Measurements from ENCODE around the gene ATP6V0C. TPM values are rescaled to one million over a fixed set of nuclear protein-coding genes. Genes with fewer than 3 reads are reported as not detected.

ATP6V0C gene
- total and polyA plus RNA-seq, 2 of the 13 experiments (the other 11 are each of a cell fraction or from before 2014, with no cell fraction given): 10.4 to 20.1 TPM

DNA sequence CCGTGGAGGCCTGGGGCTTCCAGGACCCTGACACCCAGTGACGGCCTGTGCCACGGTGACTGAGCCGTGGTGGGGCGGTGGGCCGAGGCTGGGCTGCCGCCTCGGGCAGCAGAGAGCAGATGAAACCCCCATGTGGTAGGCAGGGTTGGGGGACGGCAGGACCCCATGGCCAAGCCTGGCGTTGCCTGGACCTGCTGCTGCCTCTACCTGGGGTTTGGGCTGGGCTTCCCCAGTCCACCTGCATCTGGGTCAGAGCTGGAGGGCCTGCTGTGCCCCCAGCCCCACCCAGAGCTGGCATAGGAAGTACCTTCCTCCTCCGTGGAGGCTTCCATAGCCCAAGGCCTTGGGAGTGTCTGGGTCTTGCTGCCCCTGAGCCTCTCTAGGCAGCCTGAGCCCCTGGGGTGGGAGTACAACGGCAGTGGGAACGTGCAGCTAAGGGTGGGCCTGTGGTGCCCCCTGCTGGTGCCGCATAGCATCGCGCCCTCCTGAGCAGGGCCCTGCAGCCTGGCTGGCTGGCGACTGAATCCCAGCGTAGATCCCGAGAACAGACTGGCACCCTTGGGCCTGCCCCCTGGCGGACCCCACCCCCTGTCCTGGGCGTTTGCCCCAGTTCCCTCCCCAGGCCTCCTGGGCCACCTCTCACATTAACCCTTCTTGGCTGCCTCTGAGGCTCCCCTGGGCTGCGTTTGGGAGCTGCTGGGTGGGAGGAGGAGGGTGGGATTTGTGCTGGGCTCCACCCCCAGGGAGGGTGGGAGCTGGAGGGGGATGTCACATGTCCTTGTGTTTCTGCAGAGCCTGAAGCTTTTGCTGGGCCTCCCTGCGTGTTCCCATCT, 12.6 kb upstream of the ATP6V0C start (continued):
- no peak for TF ChIP-seq KLF6 (CRISPR knock-in tag; IDR thresholded peaks at IDR 0.05)
- TF ChIP-seq ZNF580 (CRISPR knock-in tag; IDR thresholded peaks at IDR 0.05; ENCODE audit: borderline replicate concordance, low read depth): peak; percentile 72; the same call in 1 of the 2 replicates
- no peak for TF ChIP-seq ZKSCAN5 (CRISPR knock-in tag; IDR thresholded peaks at IDR 0.05)
- TF ChIP-seq, protein P1, sequence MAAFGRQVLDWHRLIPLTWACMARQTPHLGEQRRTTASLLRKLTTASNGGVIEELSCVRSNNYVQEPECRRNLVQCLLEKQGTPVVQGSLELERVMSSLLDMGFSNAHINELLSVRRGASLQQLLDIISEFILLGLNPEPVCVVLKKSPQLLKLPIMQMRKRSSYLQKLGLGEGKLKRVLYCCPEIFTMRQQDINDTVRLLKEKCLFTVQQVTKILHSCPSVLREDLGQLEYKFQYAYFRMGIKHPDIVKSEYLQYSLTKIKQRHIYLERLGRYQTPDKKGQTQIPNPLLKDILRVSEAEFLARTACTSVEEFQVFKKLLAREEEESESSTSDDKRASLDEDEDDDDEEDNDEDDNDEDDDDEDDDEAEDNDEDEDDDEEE (CRISPR knock-in tag; IDR thresholded peaks at IDR 0.05): no peak
- TF ChIP-seq ZBTB44 (CRISPR knock-in tag; IDR thresholded peaks at IDR 0.05): no peak
- no peak for TF ChIP-seq MYC (CRISPR knock-in tag; IDR thresholded peaks at IDR 0.05; ENCODE audit: borderline replicate concordance)
- no peak for TF ChIP-seq TFAP4 (IDR thresholded peaks at IDR 0.05; ENCODE audit: borderline replicate concordance, low read depth)
- no peak for TF ChIP-seq DPF2 (CRISPR knock-in tag; IDR thresholded peaks at IDR 0.05; ENCODE audit: borderline replicate concordance, low read depth)
- TF ChIP-seq CTCF (CRISPR knock-in tag; IDR thresholded peaks at IDR 0.05): peak; percentile 99
- TF ChIP-seq ZSCAN25 (CRISPR knock-in tag; IDR thresholded peaks at IDR 0.05): no peak
- no peak for TF ChIP-seq PHF5A (CRISPR knock-in tag; IDR thresholded peaks at IDR 0.05; ENCODE audit: low read depth, unreplicated experiment)
- TF ChIP-seq ZNF446 (CRISPR knock-in tag; IDR thresholded peaks at IDR 0.05): no peak
- TF ChIP-seq, protein P2, sequence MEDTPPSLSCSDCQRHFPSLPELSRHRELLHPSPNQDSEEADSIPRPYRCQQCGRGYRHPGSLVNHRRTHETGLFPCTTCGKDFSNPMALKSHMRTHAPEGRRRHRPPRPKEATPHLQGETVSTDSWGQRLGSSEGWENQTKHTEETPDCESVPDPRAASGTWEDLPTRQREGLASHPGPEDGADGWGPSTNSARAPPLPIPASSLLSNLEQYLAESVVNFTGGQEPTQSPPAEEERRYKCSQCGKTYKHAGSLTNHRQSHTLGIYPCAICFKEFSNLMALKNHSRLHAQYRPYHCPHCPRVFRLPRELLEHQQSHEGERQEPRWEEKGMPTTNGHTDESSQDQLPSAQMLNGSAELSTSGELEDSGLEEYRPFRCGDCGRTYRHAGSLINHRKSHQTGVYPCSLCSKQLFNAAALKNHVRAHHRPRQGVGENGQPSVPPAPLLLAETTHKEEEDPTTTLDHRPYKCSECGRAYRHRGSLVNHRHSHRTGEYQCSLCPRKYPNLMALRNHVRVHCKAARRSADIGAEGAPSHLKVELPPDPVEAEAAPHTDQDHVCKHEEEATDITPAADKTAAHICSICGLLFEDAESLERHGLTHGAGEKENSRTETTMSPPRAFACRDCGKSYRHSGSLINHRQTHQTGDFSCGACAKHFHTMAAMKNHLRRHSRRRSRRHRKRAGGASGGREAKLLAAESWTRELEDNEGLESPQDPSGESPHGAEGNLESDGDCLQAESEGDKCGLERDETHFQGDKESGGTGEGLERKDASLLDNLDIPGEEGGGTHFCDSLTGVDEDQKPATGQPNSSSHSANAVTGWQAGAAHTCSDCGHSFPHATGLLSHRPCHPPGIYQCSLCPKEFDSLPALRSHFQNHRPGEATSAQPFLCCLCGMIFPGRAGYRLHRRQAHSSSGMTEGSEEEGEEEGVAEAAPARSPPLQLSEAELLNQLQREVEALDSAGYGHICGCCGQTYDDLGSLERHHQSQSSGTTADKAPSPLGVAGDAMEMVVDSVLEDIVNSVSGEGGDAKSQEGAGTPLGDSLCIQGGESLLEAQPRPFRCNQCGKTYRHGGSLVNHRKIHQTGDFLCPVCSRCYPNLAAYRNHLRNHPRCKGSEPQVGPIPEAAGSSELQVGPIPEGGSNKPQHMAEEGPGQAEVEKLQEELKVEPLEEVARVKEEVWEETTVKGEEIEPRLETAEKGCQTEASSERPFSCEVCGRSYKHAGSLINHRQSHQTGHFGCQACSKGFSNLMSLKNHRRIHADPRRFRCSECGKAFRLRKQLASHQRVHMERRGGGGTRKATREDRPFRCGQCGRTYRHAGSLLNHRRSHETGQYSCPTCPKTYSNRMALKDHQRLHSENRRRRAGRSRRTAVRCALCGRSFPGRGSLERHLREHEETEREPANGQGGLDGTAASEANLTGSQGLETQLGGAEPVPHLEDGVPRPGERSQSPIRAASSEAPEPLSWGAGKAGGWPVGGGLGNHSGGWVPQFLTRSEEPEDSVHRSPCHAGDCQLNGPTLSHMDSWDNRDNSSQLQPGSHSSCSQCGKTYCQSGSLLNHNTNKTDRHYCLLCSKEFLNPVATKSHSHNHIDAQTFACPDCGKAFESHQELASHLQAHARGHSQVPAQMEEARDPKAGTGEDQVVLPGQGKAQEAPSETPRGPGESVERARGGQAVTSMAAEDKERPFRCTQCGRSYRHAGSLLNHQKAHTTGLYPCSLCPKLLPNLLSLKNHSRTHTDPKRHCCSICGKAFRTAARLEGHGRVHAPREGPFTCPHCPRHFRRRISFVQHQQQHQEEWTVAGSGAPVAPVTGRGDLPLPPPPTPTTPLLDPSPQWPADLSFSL (CRISPR knock-in tag; IDR thresholded peaks at IDR 0.05): no peak
- no peak for TF ChIP-seq RFX5 (IDR thresholded peaks at IDR 0.05; ENCODE audit: low read depth, low read length)
- TF ChIP-seq SAP130 (CRISPR knock-in tag; IDR thresholded peaks at IDR 0.05; ENCODE audit: low read depth): peak; percentile 55
- TF ChIP-seq ZNF678 (CRISPR knock-in tag; IDR thresholded peaks at IDR 0.05): no peak
